ENCODE results near the gene IFT88.

- TF ChIP-seq CTCF (IDR thresholded peaks at IDR 0.05) = no peak
- no peak for TF ChIP-seq POLR2A (IDR thresholded peaks at IDR 0.05)
Observed at GRCh38 chr13:20704459-20705069, 137.6 kb downstream of the IFT88 start.

Data from heart left ventricle (tissue), 13 donors.